ENCODE results near the gene SIDT2.

DNA sequence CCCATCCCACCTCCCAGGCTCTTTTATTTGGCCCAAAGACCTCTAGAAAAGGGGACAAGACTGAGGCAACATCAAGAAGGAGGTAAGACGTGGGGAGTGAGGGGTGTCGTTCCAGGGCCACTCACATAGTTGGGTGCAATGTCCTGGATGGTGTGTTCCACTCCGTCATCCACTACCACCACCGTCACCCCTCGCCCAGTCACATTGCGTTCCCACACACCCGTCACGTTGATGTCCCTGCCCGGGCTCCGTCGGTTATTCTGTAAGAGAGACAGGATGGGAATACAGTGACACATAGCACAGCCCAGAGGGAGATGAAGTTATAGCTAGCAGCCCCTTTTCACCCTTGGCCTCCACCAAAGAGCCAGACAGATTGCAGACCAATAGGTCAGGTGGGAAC lies 49.5 kb downstream of the SIDT2 start:
- TF ChIP-seq, protein P1, sequence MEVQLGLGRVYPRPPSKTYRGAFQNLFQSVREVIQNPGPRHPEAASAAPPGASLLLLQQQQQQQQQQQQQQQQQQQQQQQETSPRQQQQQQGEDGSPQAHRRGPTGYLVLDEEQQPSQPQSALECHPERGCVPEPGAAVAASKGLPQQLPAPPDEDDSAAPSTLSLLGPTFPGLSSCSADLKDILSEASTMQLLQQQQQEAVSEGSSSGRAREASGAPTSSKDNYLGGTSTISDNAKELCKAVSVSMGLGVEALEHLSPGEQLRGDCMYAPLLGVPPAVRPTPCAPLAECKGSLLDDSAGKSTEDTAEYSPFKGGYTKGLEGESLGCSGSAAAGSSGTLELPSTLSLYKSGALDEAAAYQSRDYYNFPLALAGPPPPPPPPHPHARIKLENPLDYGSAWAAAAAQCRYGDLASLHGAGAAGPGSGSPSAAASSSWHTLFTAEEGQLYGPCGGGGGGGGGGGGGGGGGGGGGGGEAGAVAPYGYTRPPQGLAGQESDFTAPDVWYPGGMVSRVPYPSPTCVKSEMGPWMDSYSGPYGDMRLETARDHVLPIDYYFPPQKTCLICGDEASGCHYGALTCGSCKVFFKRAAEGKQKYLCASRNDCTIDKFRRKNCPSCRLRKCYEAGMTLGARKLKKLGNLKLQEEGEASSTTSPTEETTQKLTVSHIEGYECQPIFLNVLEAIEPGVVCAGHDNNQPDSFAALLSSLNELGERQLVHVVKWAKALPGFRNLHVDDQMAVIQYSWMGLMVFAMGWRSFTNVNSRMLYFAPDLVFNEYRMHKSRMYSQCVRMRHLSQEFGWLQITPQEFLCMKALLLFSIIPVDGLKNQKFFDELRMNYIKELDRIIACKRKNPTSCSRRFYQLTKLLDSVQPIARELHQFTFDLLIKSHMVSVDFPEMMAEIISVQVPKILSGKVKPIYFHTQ (CRISPR knock-in tag; IDR thresholded peaks at IDR 0.05) = no peak
- no peak for TF ChIP-seq CREB1 (CRISPR knock-in tag; IDR thresholded peaks at IDR 0.05)

All from WTC11 (cell line).